ENCODE measurements around the gene GRID2IP.

Gene GRID2IP

GRCh38 chr7:6547400-6547799, 3.9 kb downstream of the GRID2IP start:
- Mint-ChIP-seq H3K27me3 (peaks cover 18% of the 10 kb centered on the region), H3K36me3 (ENCODE audit: insufficient read depth) (no peaks in the 10 kb centered on the region), H3K4me1 (no peaks in the 10 kb centered on the region), H3K4me3 (no peak overlapping the region), H3K9me3 (no peaks in the 10 kb centered on the region), H3K27ac (ENCODE audit: low read depth) (no peak overlapping the region)
- DNase-seq (ENCODE audit: low spot score in 2 of 2): no peak
- no peak for ATAC-seq (replicated peaks; ENCODE audit: extremely low read depth, poor library complexity, severe bottlenecking)

GRCh38 chr7:6546498-6547251, 4.6 kb downstream of the GRID2IP start:
- Mint-ChIP-seq H3K4me1 (no peaks in the 10 kb centered on the region), H3K27ac (ENCODE audit: low read depth) (no peak overlapping the region), H3K4me3 (no peak overlapping the region), H3K9me3 (no peaks in the 10 kb centered on the region), H3K36me3 (ENCODE audit: insufficient read depth) (no peaks in the 10 kb centered on the region), H3K27me3 (peaks cover 18% of the 10 kb centered on the region)
- ATAC-seq (replicated peaks; ENCODE audit: extremely low read depth, poor library complexity, severe bottlenecking) (no peak), DNase-seq (ENCODE audit: low spot score in 2 of 2) (no peak)

GRCh38 chr7:6545398-6546126, 5.7 kb downstream of the GRID2IP start:
- no peak overlapping the region for H3K4me3 Mint-ChIP-seq
- no peaks in the 10 kb centered on the region for H3K36me3 Mint-ChIP-seq (ENCODE audit: insufficient read depth)
- DNase-seq (ENCODE audit: low spot score in 2 of 2) (no peak), ATAC-seq (replicated peaks; ENCODE audit: extremely low read depth, poor library complexity, severe bottlenecking) (no peak)
- peaks cover 18% of the 10 kb centered on the region for H3K27me3 Mint-ChIP-seq
- H3K27ac Mint-ChIP-seq (ENCODE audit: low read depth): no peak overlapping the region
- H3K4me1 Mint-ChIP-seq: no peaks in the 10 kb centered on the region
- no peaks in the 10 kb centered on the region for H3K9me3 Mint-ChIP-seq

- DNase-seq (ENCODE audit: low spot score in 2 of 2): no peak
- Mint-ChIP-seq H3K4me3 (no peak overlapping the region), H3K27ac (ENCODE audit: low read depth) (no peak overlapping the region), H3K4me1 (no peaks in the 10 kb centered on the region), H3K27me3 (peaks cover 37% of the 10 kb centered on the region), H3K9me3 (no peaks in the 10 kb centered on the region), H3K36me3 (ENCODE audit: insufficient read depth) (peaks cover 1% of the 10 kb centered on the region)
- no peak for ATAC-seq (replicated peaks; ENCODE audit: extremely low read depth, poor library complexity, severe bottlenecking)
These were observed 8.9 kb downstream of the GRID2IP start for GRCh38 chr7:6542368-6542767.

- peaks cover 7% of the 10 kb centered on the region for H3K4me1 Mint-ChIP-seq
- peaks cover 32% of the 10 kb centered on the region for H3K27me3 Mint-ChIP-seq
- H3K27ac Mint-ChIP-seq (ENCODE audit: low read depth): no peak overlapping the region
- no peak overlapping the region for H3K4me3 Mint-ChIP-seq
- H3K9me3 Mint-ChIP-seq: no peaks in the 10 kb centered on the region
- no peak for DNase-seq (ENCODE audit: low spot score in 2 of 2)
- no peak for ATAC-seq (replicated peaks; ENCODE audit: extremely low read depth, poor library complexity, severe bottlenecking)
- H3K36me3 Mint-ChIP-seq (ENCODE audit: insufficient read depth): peaks cover 1% of the 10 kb centered on the region
These were observed 14.7 kb downstream of the GRID2IP start for GRCh38 chr7:6536262-6537260.

GRCh38 chr7:6533893-6534495, 17.3 kb downstream of the GRID2IP start:
- Mint-ChIP-seq H3K9me3 (no peaks in the 10 kb centered on the region), H3K4me1 (peaks cover 12% of the 10 kb centered on the region), H3K4me3 (no peak overlapping the region), H3K27me3 (peaks cover 43% of the 10 kb centered on the region), H3K27ac (ENCODE audit: low read depth) (no peak overlapping the region), H3K36me3 (ENCODE audit: insufficient read depth) (peaks cover 1% of the 10 kb centered on the region)
- no peak for ATAC-seq (replicated peaks; ENCODE audit: extremely low read depth, poor library complexity, severe bottlenecking)
- no peak for DNase-seq (ENCODE audit: low spot score in 2 of 2)

- peak overlapping the region; percentile 59 for H3K4me3 Mint-ChIP-seq
- H3K27ac Mint-ChIP-seq (ENCODE audit: low read depth): no peak overlapping the region
- H3K27me3 Mint-ChIP-seq: peaks cover 43% of the 10 kb centered on the region
- ATAC-seq (replicated peaks; ENCODE audit: extremely low read depth, poor library complexity, severe bottlenecking): no peak
- H3K36me3 Mint-ChIP-seq (ENCODE audit: insufficient read depth): no peaks in the 10 kb centered on the region
- no peaks in the 10 kb centered on the region for H3K9me3 Mint-ChIP-seq
- H3K4me1 Mint-ChIP-seq: peaks cover 13% of the 10 kb centered on the region
- DNase-seq (ENCODE audit: low spot score in 2 of 2): no peak
These were observed 18.7 kb downstream of the GRID2IP start for GRCh38 chr7:6532516-6532915.

- no peak for ATAC-seq (replicated peaks; ENCODE audit: extremely low read depth, poor library complexity, severe bottlenecking)
- no peak overlapping the region for H3K27ac Mint-ChIP-seq (ENCODE audit: low read depth)
- H3K4me3 Mint-ChIP-seq: peak overlapping the region; percentile 70
- no peaks in the 10 kb centered on the region for H3K36me3 Mint-ChIP-seq (ENCODE audit: insufficient read depth)
- H3K9me3 Mint-ChIP-seq: no peaks in the 10 kb centered on the region
- H3K27me3 Mint-ChIP-seq: peaks cover 49% of the 10 kb centered on the region
- DNase-seq (ENCODE audit: low spot score in 2 of 2): no peak
- H3K4me1 Mint-ChIP-seq: peaks cover 21% of the 10 kb centered on the region
These were observed 19.6 kb downstream of the GRID2IP start for GRCh38 chr7:6531492-6532279.

- DNase-seq (ENCODE audit: low spot score in 2 of 2) (peak; percentile 21 to 29), ATAC-seq (replicated peaks; ENCODE audit: extremely low read depth, poor library complexity, severe bottlenecking) (peak; percentile 55)
- no peaks in the 10 kb centered on the region for H3K36me3 Mint-ChIP-seq (ENCODE audit: insufficient read depth)
- H3K27ac Mint-ChIP-seq (ENCODE audit: low read depth): no peak overlapping the region
- H3K9me3 Mint-ChIP-seq: no peaks in the 10 kb centered on the region
- peaks cover 47% of the 10 kb centered on the region for H3K27me3 Mint-ChIP-seq
- H3K4me1 Mint-ChIP-seq: peaks cover 21% of the 10 kb centered on the region
- peak overlapping the region; percentile 70 for H3K4me3 Mint-ChIP-seq
These were observed 20.4 kb downstream of the GRID2IP start for GRCh38 chr7:6530626-6531491.

GRCh38 chr7:6529643-6530042, 21.6 kb downstream of the GRID2IP start:
- Mint-ChIP-seq H3K36me3 (ENCODE audit: insufficient read depth) (no peaks in the 10 kb centered on the region), H3K4me3 (no peak overlapping the region), H3K9me3 (no peaks in the 10 kb centered on the region), H3K27ac (ENCODE audit: low read depth) (no peak overlapping the region), H3K27me3 (peaks cover 37% of the 10 kb centered on the region), H3K4me1 (peaks cover 21% of the 10 kb centered on the region)
- DNase-seq (ENCODE audit: low spot score in 2 of 2) (no peak), ATAC-seq (replicated peaks; ENCODE audit: extremely low read depth, poor library complexity, severe bottlenecking) (no peak)

All from central memory CD8-positive, alpha-beta T cell (primary cell).